HG03520 (cell line): ENCODE results near the gene ADM2.

Source experiments
- ATAC-seq: cut with Tn5 transposase; IDR thresholded peaks from one replicate; pipeline ENCODE4 v1.9.1; 2021; ENCODE audit warnings: mild to moderate bottlenecking, moderate library complexity; ENCODE audit not compliant: unreplicated experiment

The ADM2 gene

GRCh38 chr22:50483977-50484853 lies 2.9 kb downstream of the ADM2 start:
- no peak for ATAC-seq

GRCh38 chr22:50485221-50486131 lies 4.1 kb downstream of the ADM2 start:
- no peak for ATAC-seq

- no peak for ATAC-seq
These were observed 5.4 kb downstream of the ADM2 start, which contains the start of gene MIOX for GRCh38 chr22:50486561-50487289. MIOX (plus strand) TSS chr22:50486859; CDS start chr22:50486898, 39 bp downstream.

GRCh38 chr22:50487290-50488005 lies 6.1 kb downstream of the ADM2 start:
- no peak for ATAC-seq

- ATAC-seq: no peak
These were observed 6.8 kb downstream of the ADM2 start for GRCh38 chr22:50488006-50488677.

- no peak for ATAC-seq
These were observed 7.5 kb downstream of the ADM2 start for GRCh38 chr22:50488886-50489285.

- no peak for ATAC-seq
These were observed 8.3 kb downstream of the ADM2 start for GRCh38 chr22:50489363-50490243.

GRCh38 chr22:50490531-50491308 lies 9.4 kb downstream of the ADM2 start:
- ATAC-seq: no peak

GRCh38 chr22:50497093-50497492 lies 15.8 kb downstream of the ADM2 start:
- no peak for ATAC-seq

GRCh38 chr22:50498322-50498890 lies 17.1 kb downstream of the ADM2 start:
- no peak for ATAC-seq

GRCh38 chr22:50500452-50500851 lies 19.1 kb downstream of the ADM2 start:
- no peak for ATAC-seq

GRCh38 chr22:50502096-50502495 lies 20.8 kb downstream of the ADM2 start:
- no peak for ATAC-seq

- no peak for ATAC-seq
These were observed 21.5 kb downstream of the ADM2 start for GRCh38 chr22:50502628-50503474.

- ATAC-seq: no peak
These were observed 22.3 kb downstream of the ADM2 start for GRCh38 chr22:50503475-50504145.

- ATAC-seq: no peak
These were observed 23.2 kb downstream of the ADM2 start for GRCh38 chr22:50504369-50505211.
